Activated naive CD4-positive, alpha-beta T cell treated with Interleukin-2 at 50 U/mL for 16 hours (primary cell): Measurements from ENCODE around the gene ZNF219.

Experiments used
- DNase-seq: peaks from one replicate; pipeline ENCODE4 v3.0.0-alpha.2; 2020

Gene ZNF219

GRCh38 chr14:21098076-21098891, at the start of gene ZNF219:
Gene ZNF219, minus strand, starts transcription at chr14:21098655. Its CDS starts 5,064 bp downstream, at chr14:21093591.
- DNase-seq, result peak; percentile 32

- DNase-seq, result no peak
Observed at GRCh38 chr14:21145437-21145836, 47.0 kb upstream of the ZNF219 start.

- DNase-seq, result no peak
Observed at GRCh38 chr14:21142357-21142756, 43.9 kb upstream of the ZNF219 start.

- DNase-seq, result no peak
Observed at GRCh38 chr14:21136024-21136423, 37.6 kb upstream of the ZNF219 start.

GRCh38 chr14:21133901-21134300, 35.4 kb upstream of the ZNF219 start:
- no peak for DNase-seq

GRCh38 chr14:21123429-21123828, 25.0 kb upstream of the ZNF219 start:
- DNase-seq, result no peak

- no peak for DNase-seq
Observed at GRCh38 chr14:21121122-21121521, 22.7 kb upstream of the ZNF219 start.

- no peak for DNase-seq
Observed at GRCh38 chr14:21120686-21121085, 22.2 kb upstream of the ZNF219 start.

GRCh38 chr14:21118933-21119332, 20.5 kb upstream of the ZNF219 start:
- no peak for DNase-seq

- DNase-seq, result no peak
Observed at GRCh38 chr14:21113369-21113768, 14.9 kb upstream of the ZNF219 start.

GRCh38 chr14:21112255-21112654, 13.8 kb upstream of the ZNF219 start:
- no peak for DNase-seq

- peak; percentile 27 for DNase-seq
Observed at GRCh38 chr14:21109377-21110138, 11.1 kb upstream of the ZNF219 start.

GRCh38 chr14:21108791-21109190, 10.3 kb upstream of the ZNF219 start:
- DNase-seq, result no peak

- no peak for DNase-seq
Observed at GRCh38 chr14:21107283-21107800, 8.9 kb upstream of the ZNF219 start.

- DNase-seq, result peak; percentile 82
Observed at GRCh38 chr14:21106498-21107282, 8.2 kb upstream of the ZNF219 start.

GRCh38 chr14:21106176-21106497, 7.7 kb upstream of the ZNF219 start:
- DNase-seq, result no peak

GRCh38 chr14:21105095-21105494, 6.6 kb upstream of the ZNF219 start:
- DNase-seq, result no peak

- DNase-seq, result peak; percentile 69
Observed at GRCh38 chr14:21104448-21105060, 6.1 kb upstream of the ZNF219 start.

GRCh38 chr14:21103710-21104447, 5.4 kb upstream of the ZNF219 start:
- peak; percentile 95 for DNase-seq

GRCh38 chr14:21103411-21103709, 4.9 kb upstream of the ZNF219 start:
- DNase-seq, result no peak

GRCh38 chr14:21102521-21103410, 4.3 kb upstream of the ZNF219 start:
- no peak for DNase-seq
